HK-2 (cell line): ENCODE results near the gene YES1.
"Not testable (repeated sequence)": the region's sequence is repeated elsewhere in the genome, so short reads cannot be mapped to it uniquely, and the experiment has no call there.

Source experiments
- DNase-seq: peaks from one replicate; pipeline ENCODE4 v3.0.0-alpha.2; 2018; ENCODE audit not compliant: unreplicated experiment

The YES1 gene

DNA sequence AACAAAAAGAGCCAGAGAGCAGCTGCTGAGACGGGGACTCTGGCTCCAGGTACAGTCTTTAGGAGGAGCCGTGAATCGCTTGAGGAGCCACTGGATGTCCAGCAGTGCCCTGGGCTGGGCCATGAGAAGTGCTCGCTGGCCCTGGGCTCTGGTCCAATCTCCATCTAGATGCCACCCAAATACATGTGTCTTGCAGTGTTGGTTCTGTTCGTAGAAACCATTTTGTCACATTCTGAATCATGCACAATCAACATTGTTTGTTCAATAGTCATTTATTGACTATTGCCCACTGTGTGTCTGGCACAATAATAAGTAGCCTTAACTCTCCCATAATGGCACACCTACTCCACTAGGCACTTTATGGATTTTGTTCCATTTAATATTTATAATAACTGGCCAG is 128.5 kb downstream of the YES1 start:
- DNase-seq = no peak

DNA sequence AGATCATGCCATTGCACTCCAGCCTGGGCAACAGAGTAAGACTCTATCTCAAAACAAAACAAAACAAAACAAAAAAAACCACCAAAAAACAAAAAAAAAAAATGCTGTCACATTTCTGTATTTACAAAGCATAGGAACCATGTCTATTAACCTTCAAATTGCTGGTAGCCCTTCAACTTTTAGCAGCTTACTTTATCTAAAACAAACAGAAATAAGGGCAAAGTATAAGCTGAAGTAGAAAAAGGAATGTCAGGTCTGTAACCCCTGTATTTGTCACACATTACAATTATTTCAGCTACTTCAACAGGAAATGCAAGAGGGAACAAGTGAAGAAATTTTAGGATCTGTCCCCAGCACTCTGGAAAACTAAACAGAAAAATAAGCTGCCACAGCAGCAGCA is 129.2 kb downstream of the YES1 start:
- no peak for DNase-seq

DNA sequence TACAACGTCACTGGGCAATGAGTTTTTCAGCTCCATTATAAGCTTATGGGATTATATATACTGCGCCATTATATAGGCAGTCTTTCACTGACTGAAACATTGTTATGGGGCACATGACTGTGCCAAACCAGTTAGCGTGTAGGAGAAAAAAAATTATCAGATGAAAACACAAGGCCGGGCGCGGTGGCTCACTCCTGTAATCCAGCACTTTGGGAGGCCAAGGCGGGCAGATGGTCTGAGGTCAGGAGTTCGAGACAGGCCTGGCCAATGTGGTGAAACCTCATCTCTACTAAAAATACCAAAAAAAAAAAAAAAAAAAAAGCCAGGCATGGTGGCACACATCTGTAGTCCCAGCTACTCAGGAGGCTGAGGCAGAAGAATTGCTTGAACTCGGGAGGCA is 129.6 kb downstream of the YES1 start:
- DNase-seq = not testable (repeated sequence)

- no peak for DNase-seq
These were observed 130.1 kb downstream of the YES1 start for GRCh38 chr18:681985-682384.

GRCh38 chr18:680392-680791 is 131.7 kb downstream of the YES1 start:
- DNase-seq = no peak

- no peak for DNase-seq
These were observed 132.5 kb downstream of the YES1 start for GRCh38 chr18:679516-679915.

DNA sequence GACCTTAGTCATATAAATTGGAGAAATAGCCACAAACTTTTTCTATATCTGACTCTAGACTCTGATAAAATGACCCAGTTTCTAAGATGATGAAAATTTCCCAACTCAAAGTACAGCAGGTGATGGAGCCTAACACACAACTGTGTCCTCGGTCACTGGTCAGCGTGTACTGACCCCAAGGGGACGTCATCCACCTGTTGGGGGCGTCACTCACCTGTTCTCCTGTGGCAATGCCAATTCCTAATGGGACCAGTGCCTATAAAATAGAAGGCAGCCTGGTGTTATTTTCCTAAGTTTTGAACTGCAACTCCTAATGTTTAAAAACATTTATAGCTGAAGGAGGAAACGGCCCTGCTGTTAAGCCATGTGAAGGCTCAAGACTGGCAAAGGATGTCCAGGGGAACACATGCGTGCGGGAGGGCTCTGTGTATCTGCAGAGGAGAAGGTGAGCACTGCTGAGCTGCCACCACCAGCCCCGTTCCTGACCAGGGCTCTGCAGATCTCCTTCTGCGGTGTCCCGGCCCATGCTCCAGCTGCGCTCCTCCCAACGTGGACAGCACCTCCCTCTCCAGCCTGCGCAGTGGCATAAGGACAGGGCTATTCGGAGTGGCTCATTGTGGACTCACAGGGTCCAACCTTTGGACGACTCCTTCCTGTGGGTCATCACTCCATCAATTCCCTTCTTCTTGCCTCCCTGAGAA is 133.4 kb downstream of the YES1 start:
- DNase-seq = no peak

DNA sequence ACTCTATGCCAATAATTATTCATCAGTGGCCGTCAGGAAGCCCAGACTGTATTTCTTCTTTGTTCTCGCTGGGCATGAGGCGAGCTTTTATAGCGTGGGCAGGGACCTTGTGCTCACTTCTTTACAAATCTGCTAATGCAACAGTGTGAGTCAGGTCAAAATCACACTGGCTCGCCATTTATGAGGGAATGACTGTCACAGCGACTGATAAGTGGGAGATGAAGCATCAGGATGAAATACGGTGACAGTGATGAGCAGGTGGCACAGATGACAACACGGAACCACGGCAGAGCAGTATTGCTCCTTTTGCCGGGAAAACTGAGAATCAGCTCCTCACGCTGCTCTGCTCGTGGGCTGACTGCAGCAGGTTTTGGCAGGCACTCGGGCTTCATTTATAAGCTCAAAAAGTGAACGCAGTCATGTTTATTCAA is 134.1 kb downstream of the YES1 start:
- no peak for DNase-seq

DNA sequence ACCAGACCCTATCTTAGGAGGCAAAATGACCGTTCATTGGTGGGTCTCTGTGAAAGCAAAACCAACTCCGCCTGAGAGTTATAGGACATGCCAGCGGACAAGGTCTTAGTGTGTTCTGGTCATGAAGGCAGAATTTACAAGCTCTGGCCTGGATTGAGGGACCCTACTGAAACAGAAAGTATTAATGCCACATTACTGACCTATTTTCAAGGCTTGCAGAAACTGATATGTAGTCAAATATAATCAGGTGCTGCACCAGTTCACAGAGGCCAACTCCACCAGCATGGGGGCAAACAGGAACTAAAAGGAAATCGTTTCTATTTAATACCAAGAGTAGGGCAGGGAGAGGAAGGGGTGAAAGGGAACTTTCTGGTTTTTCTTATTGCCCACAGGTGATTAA is 134.9 kb downstream of the YES1 start:
- no peak for DNase-seq

- no peak for DNase-seq
These were observed 135.3 kb downstream of the YES1 start for GRCh38 chr18:676736-677135.

GRCh38 chr18:676069-676468 is 136.0 kb downstream of the YES1 start:
- DNase-seq = no peak

GRCh38 chr18:675307-675706 is 136.7 kb downstream of the YES1 start:
- DNase-seq = no peak

DNA sequence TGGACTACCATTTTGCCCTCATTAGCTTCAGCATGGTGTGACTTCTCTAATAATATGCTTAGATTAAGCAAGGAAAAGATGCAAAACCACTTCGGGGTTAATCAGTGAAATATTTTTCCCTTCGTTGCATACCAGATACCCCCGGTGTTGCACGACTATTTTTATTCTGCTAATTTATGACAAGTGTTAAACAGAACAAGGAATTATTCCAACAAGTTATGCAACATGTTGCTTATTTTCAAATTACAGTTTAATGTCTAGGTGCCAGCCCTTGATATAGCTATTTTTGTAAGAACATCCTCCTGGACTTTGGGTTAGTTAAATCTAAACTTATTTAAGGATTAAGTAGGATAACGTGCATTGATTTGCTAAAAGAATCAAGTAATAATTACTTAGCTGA is 138.3 kb downstream of the YES1 start:
- no peak for DNase-seq

GRCh38 chr18:673317-673716 is 138.7 kb downstream of the YES1 start:
- no peak for DNase-seq
